ENCODE results near the gene CAP2. TPM values are rescaled to one million over a fixed set of nuclear protein-coding genes. Genes with fewer than 3 reads are reported as not detected.
"Not testable (repeated sequence)": the region's sequence is repeated elsewhere in the genome, so short reads cannot be mapped to it uniquely, and the experiment has no call there.

Gene CAP2
- total and polyA plus RNA-seq, 11 donors = 61.3 to 187 (median 126) TPM

DNA sequence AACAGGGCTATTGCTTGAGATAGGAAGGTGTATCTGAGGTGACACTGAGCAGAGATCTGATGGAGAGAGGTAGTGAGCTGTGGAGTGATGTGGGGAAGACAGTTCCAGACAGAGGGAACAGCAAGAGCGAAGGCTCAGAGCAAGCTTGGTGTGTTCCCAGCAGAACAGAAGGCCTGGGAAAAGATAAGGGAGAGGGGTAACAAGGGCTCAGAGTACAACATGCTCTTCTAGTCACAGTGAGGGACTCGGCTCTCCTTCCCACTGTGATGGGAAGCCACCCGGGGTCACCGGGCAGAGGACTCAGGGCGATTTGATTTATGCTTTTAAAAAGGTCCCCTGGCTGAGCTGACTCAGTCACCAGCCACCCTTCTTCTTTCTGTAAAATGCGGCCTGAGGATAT is 33.7 kb downstream of the CAP2 start:
- H3K27me3 ChIP-seq = no peaks in the 10 kb centered on the region
- peaks cover 0 to 27% (median 3%) of the 10 kb centered on the region in 12 donors for H3K4me1 ChIP-seq
- no peak for DNase-seq
- peaks cover 0 to 36% (median 4%) of the 10 kb centered on the region in 9 donors for H3K36me3 ChIP-seq
- no peaks in the 10 kb centered on the region for H3K9me3 ChIP-seq
- peak in 3 of 4 donors; percentile 47 to 68 (median 48) for ATAC-seq
- 79 to 91% (median 87%) methylated on average over 6 of the region's 6 CpGs for WGBS, 4 donors
- H3K27ac ChIP-seq = peak overlapping the region in 1 of 12 donors; percentile 57
- H3K4me3 ChIP-seq = no peak overlapping the region
- intact Hi-C loops (cut with DNase I) = loop anchor here in 1 of 10 donors (5.0 kb wide), 1 partner anchor 145 kb away; the partner anchor contains the start of gene RBM24
- TF ChIP-seq, protein P1, sequence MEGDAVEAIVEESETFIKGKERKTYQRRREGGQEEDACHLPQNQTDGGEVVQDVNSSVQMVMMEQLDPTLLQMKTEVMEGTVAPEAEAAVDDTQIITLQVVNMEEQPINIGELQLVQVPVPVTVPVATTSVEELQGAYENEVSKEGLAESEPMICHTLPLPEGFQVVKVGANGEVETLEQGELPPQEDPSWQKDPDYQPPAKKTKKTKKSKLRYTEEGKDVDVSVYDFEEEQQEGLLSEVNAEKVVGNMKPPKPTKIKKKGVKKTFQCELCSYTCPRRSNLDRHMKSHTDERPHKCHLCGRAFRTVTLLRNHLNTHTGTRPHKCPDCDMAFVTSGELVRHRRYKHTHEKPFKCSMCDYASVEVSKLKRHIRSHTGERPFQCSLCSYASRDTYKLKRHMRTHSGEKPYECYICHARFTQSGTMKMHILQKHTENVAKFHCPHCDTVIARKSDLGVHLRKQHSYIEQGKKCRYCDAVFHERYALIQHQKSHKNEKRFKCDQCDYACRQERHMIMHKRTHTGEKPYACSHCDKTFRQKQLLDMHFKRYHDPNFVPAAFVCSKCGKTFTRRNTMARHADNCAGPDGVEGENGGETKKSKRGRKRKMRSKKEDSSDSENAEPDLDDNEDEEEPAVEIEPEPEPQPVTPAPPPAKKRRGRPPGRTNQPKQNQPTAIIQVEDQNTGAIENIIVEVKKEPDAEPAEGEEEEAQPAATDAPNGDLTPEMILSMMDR (IDR thresholded peaks at IDR 0.05) = no peak
- TF ChIP-seq POLR2A (IDR thresholded peaks at IDR 0.05) = no peak

DNA sequence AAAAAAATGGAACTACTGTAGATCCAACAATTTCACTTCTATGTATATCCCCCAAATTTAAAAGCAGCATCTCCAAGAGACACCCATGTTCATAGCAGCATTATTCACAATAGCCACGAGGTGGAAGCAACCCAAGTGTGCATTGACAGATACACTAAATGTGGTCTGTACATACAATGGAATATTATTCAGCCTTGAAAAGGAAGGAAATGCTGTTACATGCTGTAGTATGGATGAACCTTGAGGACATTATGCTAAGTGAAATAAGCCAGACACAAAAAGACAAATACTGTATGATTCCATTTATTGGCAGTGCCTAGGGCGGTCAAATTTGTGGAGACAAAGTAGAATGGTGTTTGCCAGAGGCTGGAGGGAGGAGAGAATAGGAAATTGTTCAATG is 34.2 kb downstream of the CAP2 start:
- Histone ChIP-seq H3K27me3 (no peaks in the 10 kb centered on the region), H3K27ac (peak overlapping the region in 1 of 12 donors; percentile 57), H3K36me3 (peaks cover 0 to 35% (median 4%) of the 10 kb centered on the region in 9 donors), H3K4me3 (no peak overlapping the region), H3K9me3 (no peaks in the 10 kb centered on the region), H3K4me1 (peaks cover 0 to 27% (median 3%) of the 10 kb centered on the region in 12 donors)
- ATAC-seq (no peak), DNase-seq (no peak)
- 81 to 87% (median 86%) methylated on average over 2 of the region's 2 CpGs for WGBS, 4 donors
- TF ChIP-seq POLR2A (IDR thresholded peaks at IDR 0.05) = no peak
- TF ChIP-seq, protein P1 (IDR thresholded peaks at IDR 0.05) = no peak
- intact Hi-C loops (cut with DNase I) = loop anchor here in 1 of 10 donors (5.0 kb wide), 1 partner anchor 145 kb away; the partner anchor contains the start of gene RBM24

DNA sequence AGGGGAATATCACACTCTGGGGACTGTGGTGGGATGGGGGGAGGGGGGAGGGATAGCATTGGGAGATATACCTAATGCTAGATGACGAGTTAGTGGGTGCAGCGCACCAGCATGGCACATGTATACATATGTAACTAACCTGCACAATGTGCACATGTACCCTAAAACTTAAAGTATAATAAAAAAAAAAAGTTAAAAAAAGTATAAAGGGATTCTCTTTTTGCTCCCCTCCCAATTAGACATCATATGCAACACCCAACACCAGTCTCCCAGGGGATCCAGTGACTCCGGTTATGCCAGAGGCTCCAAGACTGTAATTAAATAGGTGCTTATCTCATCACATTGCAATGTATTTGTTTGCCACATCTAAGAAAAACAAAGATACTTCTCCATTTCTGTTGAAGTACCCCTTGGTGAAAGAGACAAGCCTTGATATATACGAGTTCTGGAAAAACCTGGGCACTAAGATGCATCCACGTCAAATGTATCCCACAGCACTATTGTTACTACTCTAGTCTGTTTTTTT is 35.3 kb downstream of the CAP2 start:
- peaks cover 0 to 36% (median 4%) of the 10 kb centered on the region in 9 donors for H3K36me3 ChIP-seq
- peak overlapping the region in 6 of 12 donors; percentile 19 to 78 (median 44) for H3K27ac ChIP-seq
- ATAC-seq = peak in 1 of 4 donors; percentile 19
- intact Hi-C loops (cut with DNase I) = loop anchor here in 1 of 10 donors (5.0 kb wide), 1 partner anchor 146 kb away; the partner anchor contains the start of gene RBM24
- DNase-seq, H3K27me3 ChIP-seq, H3K9me3 ChIP-seq, H3K4me3 ChIP-seq: not testable (repeated sequence)
- WGBS, 4 donors = 41 to 70% (median 62%) methylated on average over 3 to 5 of the region's 5 CpGs
- H3K4me1 ChIP-seq = peaks cover 0 to 22% (median 0%) of the 10 kb centered on the region in 12 donors

DNA sequence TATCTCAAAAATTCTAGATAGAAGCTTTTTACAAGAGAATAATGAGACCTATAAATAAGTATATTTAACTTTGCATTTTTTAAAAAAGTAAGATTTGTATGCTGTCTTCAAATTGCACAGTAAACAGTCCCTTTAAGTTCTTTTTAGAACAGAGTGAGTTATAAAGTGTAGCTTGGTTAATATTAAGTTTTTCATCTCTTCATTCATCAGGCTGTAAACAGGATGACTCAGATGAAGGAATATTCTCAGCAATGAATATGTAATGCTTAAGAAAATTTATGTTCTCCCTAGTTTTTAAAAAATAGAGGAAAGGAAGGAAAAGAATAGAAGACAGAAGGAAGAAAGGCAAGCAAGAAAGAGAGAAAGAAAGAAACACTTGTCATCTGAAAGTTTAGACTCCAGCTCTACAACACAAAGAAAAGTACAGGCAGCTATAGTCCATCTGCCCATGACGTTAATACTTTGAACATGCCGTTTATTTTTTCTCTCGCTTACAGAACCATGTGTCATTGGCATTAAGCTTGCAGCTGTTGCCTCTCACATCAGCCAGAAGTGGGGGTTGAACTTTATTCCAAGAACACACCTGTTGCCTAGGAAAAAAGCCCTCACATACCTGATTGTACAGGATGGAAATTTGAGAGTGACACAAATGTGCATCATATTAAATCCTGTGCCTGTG is 36.1 kb downstream of the CAP2 start:
- Histone ChIP-seq H3K4me3 (no peak overlapping the region), H3K27me3 (no peaks in the 10 kb centered on the region), H3K36me3 (peaks cover 0 to 31% (median 4%) of the 10 kb centered on the region in 9 donors), H3K4me1 (peaks cover 0 to 22% (median 0%) of the 10 kb centered on the region in 12 donors), H3K9me3 (no peaks in the 10 kb centered on the region), H3K27ac (peak overlapping the region in 9 of 12 donors; percentile 24 to 78 (median 57))
- WGBS, 4 donors = 27 to 37% (median 35%) methylated on average over 3 of the region's 3 CpGs
- no peak for TF ChIP-seq POLR2A (IDR thresholded peaks at IDR 0.05)
- TF ChIP-seq, protein P1 (IDR thresholded peaks at IDR 0.05) = no peak
- DNase-seq = no peak
- intact Hi-C loops (cut with DNase I) = loop anchor here in 1 of 10 donors (5.0 kb wide), 1 partner anchor 147 kb away; the partner anchor contains the start of gene RBM24
- peak; percentile 70 to 78 (median 76) for ATAC-seq
